HG02610 (cell line): Measurements from ENCODE around the gene CHD6.

Experiments
- ATAC-seq: cut with Tn5 transposase; IDR thresholded peaks from one replicate; pipeline ENCODE4 v1.9.1; 2021; ENCODE audit warnings: mild to moderate bottlenecking, moderate library complexity; ENCODE audit not compliant: unreplicated experiment

CHD6 gene

GRCh38 chr20:41398408-41398807 lies 219.8 kb downstream of the CHD6 start:
- no peak for ATAC-seq

GRCh38 chr20:41395667-41396664 lies 222.2 kb downstream of the CHD6 start:
- ATAC-seq = no peak

GRCh38 chr20:41394931-41395666 lies 223.1 kb downstream of the CHD6 start:
- ATAC-seq = no peak

- ATAC-seq = no peak
Measured at GRCh38 chr20:41394081-41394480, 224.1 kb downstream of the CHD6 start.

DNA sequence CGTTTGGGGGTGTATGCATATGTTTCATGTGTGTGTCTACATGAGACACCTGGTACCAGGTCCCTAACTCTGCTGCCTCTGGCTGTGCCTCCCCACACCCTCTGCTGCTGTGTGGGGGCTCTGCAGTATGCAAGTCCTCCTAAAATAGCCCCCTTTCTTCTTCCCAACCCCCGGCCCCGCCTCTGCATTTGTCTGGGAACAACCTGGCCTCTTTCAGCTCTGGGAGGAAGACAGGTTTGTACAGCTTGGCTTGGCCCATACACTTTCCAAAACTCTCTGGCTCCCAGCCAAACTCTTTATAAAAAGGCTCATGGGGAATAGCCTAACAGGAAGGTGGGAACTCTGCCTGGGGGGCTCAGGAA lies 224.5 kb downstream of the CHD6 start:
- no peak for ATAC-seq

DNA sequence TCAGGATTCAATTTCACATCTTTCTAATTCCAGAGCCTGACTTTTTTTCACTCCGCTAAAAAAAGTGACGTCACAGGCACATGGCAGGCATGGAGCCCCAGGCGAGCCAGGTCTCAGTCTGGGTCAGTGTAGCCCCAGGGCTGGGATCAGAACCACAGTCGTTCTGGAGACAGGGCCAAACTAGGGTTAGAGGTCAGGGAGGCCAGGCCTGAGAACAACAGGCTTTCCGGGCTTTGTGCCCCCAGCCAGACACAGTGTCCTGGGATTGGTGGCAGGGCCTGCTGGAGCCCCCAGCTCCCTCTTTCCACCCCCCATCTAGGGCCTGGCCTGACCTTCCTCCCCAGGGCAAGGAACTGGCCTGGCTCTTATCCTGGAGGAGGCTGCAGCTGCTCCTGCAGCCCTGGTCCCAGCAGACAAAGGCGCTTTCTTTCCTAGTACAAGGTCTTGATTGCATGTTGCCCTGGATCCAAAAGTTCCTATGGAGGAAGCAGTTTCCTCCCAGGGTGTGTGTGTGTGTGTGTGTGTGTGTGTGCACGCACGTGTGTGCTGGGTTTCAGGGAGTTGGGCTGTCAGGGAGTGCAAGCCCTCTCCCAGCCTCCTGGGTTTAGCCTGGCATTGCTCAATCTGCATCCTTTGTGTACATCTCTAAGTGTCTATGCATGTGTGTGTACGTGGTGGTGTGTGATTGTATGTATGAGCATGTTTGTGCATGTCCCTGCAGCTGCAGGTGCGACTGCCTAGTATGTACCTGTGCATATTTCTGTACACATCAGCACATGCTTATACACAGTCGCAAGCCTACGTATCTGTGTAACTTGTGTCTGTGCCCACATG lies 225.1 kb downstream of the CHD6 start:
- no peak for ATAC-seq

DNA sequence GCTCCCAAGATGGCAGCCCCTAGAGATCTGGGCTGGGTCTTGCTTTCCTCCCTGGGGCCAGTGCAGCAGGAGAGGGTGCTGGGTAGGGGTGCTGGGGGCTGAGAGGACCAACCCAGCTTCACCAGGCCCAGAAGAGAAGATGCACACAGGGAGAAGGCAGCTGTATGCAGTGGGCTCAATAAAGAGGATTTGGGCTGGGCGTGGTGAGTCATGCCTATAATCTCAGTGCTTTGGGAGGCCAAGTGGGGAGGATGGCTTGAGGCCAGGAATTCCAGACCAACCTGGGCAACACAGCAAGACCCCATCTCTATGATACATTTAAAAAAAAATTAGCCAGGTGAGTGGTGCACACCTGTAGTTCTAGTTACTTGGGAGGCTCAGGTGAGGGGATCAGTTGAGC lies 225.9 kb downstream of the CHD6 start:
- ATAC-seq = no peak

GRCh38 chr20:41391587-41392001 lies 226.6 kb downstream of the CHD6 start:
- ATAC-seq = no peak

- ATAC-seq = no peak
Measured at GRCh38 chr20:41390889-41391288, 227.3 kb downstream of the CHD6 start.

DNA sequence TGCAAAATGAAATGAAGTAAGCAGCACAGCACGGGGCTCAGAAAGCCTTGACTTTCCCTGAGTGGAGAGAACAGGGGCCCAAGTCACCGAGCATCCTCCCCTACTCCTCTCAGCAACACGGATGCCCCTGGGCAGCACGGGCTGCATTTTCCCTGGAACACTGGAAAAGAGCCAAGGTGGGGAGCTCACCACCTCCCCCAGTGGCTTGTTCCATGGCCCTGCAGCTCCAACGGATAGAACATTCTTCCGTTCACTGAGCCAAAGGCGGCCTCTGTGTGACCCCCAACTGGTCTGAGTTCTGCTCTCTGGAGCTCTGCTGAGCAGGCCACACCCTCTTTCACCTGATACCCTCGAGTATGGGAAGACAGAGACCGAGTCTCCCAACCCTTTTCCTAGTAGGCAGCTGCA lies 230.7 kb downstream of the CHD6 start:
- ATAC-seq = no peak

- ATAC-seq = no peak
Measured at GRCh38 chr20:41386502-41387427, 231.4 kb downstream of the CHD6 start.

DNA sequence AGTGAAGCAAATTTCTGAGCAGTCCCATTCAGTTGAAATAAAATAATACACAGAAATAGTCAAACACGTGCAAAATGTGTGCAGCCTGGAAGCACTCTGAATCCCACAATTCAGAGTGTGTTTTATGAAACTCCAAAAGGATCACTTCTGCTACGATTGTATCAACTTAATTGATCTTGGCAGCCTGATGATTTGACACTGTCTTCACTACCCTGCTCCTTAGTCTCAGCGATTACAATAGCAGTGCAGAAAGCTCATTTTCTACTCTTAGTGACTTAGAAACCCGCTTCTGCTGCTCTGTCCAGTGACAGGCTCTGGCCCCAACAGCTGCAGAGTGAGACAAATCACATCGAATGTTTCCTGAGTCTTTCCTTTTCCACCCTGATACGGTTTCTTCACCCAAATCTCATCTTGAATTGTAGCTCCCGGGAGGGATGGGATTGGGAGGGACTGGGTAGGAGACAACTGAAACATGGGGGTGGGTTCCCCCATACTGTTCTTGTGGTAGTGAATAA lies 235.3 kb downstream of the CHD6 start:
- no peak for ATAC-seq

DNA sequence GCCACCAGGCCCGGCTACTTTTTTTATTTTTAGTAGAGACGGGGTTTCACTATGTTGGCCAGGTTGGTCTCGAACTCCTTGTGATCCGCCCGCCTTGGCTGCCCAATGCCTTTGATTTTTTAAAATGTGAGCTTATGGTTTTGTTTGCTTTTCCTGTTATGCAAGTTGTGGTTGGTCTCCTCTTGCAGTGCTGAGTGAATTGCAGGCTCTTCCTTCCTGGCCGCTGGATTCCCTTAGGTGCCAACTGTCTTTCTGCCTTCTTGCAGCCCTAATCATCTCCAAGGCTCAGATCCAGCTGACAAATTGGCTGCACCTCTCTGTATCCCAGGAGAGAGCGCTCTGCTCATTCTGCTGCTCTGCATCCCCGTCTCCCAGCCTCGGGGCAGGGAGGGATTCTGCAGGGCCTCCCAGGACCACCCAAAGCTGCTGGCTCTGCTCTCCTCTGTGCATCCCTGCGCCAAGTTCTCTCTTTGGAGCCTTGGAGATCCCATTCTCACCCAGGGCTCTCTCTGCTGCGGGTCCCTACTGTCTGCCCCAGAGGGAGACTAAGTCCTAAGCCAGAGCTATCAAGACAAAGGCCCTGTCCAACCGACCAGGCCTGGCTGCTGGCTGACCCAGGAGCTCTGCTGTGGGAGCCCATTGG lies 237.5 kb downstream of the CHD6 start:
- no peak for ATAC-seq

- no peak for ATAC-seq
Measured at GRCh38 chr20:41379551-41379950, 238.6 kb downstream of the CHD6 start.

- ATAC-seq = no peak
Measured at GRCh38 chr20:41377275-41377674, 240.9 kb downstream of the CHD6 start.

DNA sequence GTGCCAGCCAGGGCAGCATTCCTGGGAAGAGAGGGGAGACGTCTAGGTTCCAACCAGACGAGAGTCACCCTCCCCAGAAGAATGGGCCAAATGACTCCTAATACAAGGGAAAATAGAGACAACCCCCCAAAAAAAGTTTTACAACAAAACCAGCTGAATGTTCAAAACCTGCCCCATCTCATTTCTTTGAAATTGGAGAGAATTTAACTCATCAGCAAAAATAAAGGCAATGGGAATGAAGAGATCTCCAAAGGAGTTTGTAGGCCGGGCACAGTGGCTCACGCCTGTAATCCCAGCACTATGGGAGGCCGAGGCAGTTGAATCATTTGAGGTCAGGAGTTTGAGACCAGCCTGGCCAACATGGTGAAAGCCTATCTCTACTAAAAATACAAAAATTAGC lies 241.8 kb downstream of the CHD6 start:
- no peak for ATAC-seq

- ATAC-seq = no peak
Measured at GRCh38 chr20:41375846-41376245, 242.3 kb downstream of the CHD6 start.

DNA sequence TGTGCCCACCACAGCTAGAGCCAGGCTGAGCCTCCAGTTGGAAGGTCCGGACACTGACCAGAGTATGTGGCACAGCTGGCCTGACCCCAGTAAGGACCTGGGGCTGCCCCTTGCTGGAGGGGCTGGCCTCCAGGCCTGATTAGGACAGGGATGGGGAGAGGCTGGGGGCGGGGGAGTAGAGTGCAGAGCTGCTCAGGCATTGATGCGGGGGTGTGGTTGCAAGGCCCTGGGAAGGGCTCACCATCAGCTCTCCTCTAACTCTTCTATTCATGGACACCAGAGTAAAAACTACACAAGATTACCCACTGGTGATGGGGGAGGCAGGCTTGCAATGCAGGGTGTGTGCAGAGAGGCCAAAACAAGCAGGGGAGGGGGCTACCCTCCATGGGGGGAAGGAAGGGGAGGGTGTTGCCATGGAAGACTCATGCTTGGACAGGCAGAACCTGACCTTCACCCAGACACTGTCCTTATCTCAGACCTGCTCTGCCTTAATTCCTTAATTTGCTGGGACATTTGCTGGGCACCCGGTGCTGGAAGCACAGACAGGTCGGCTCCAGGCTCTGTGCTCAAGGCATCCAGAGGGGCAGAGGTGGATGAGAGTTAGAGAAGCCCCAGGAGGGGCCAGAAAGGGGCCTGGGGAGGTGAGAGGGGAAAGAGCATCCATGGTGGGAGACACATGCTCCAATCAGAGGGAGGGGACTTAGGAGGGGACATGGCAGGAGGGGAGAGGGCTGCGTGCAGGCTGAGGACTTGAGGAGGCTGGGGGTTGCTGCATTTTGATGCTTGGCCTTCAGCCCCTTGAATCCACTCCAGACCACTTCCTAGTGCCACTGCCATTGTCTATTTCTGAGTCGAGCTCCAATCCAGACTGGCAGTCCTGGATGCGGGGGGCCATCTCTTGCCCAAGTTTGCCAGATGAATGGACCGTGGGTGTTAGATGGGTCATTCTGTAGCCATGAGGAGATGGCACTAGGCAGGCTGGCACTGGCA lies 244.0 kb downstream of the CHD6 start:
- no peak for ATAC-seq
